ENCODE results near the gene ARL8B. TPM values are rescaled to one million over a fixed set of nuclear protein-coding genes. Genes with fewer than 3 reads are reported as not detected.

The ARL8B gene
- total and polyA plus RNA-seq, 9 of the 15 experiments (the other 6 are each of a cell fraction or from before 2014, with no cell fraction given): 28.5 to 99.4 (median 77.2) TPM

DNA sequence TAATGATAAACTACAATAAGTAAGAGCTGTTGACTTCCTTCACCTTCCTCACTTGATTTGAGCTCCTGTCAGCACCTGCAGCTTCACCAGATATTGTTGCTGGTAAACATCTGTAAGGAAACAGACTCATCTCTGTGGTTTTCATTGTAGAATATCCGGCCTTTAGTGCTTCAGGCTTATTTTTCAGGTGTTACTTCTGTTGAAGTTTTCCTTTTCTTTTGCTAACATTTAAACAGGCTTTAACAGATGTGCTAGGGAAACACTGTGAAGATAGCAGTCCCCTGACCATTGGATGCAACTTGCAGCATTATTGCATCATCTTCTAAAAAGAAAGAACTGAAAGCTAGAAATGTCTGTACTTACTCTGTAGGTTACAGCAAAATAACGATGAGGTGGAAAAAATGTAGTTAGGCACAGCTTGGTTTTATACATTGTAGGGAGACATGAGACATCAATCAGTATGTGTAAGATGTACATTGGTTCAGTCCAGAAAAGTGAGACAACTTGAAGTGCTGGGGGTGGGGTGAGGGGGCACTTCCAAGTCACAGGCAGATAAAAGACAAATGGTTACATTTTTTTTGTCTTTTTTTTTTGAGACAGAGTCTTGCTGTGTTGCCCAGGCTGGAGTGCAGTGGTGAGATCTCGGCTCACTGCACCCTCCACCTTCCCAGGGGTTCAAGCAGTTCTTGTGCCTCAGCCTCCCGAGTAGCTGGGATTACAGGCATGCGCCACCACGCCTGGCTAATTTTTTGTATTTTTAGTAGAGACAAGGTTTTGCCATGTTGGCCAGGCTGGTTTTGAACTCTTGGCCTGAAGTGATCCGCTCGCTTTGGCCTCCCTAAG lies 75.6 kb downstream of the ARL8B start (continued):
- TF ChIP-seq GTF3C2 (IDR thresholded peaks at IDR 0.05; ENCODE audit: borderline replicate concordance, extremely low read depth, insufficient read length): no peak
- TF ChIP-seq NFATC3 (IDR thresholded peaks at IDR 0.05): 0 out of 2 replicates have a peak, but pooled peaks have one; percentile 52
- TF ChIP-seq HDAC6 (IDR thresholded peaks at IDR 0.05; ENCODE audit: low read depth, low read length): no peak
- no peak for TF ChIP-seq GATA2 (CRISPR knock-in tag; IDR thresholded peaks at IDR 0.05)
- no peak for TF ChIP-seq NELFE (IDR thresholded peaks at IDR 0.05; ENCODE audit: insufficient read depth, insufficient read length)
- TF ChIP-seq ZNF561 (CRISPR knock-in tag; conservative IDR thresholded peaks at IDR 0.05): no peak
- peak in 1 of 2 experiments; percentile 57; a peak in 2 of 4 replicates for TF ChIP-seq FOXA3 (CRISPR knock-in tag; conservative IDR thresholded peaks at IDR 0.05 in 1 of 2, IDR thresholded peaks at IDR 0.05 in 1 of 2)
- TF ChIP-seq TBP (optimal IDR thresholded peaks at IDR 0.05; ENCODE audit: low read depth, low read length): no peak
- no peak for TF ChIP-seq RBM14 (IDR thresholded peaks at IDR 0.05; ENCODE audit: borderline replicate concordance, insufficient read depth, low read depth, low read length)
- TF ChIP-seq IRF2 (CRISPR knock-in tag; IDR thresholded peaks at IDR 0.05): no peak
- no peak for TF ChIP-seq ZNF431 (CRISPR knock-in tag; IDR thresholded peaks at IDR 0.05)
- peak; percentile 49; the same call in 1 of the 2 replicates for TF ChIP-seq ZNF197 (CRISPR knock-in tag; IDR thresholded peaks at IDR 0.05; ENCODE audit: low read depth)
- TF ChIP-seq, protein P1, sequence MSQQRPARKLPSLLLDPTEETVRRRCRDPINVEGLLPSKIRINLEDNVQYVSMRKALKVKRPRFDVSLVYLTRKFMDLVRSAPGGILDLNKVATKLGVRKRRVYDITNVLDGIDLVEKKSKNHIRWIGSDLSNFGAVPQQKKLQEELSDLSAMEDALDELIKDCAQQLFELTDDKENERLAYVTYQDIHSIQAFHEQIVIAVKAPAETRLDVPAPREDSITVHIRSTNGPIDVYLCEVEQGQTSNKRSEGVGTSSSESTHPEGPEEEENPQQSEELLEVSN (IDR thresholded peaks at IDR 0.05; ENCODE audit: borderline replicate concordance in 1 of 2, extremely low read depth in 1 of 2, insufficient read depth in 1 of 2, insufficient read length in 1 of 2, low read depth in 1 of 2, low read length in 1 of 2, poor library complexity in 1 of 2, severe bottlenecking in 1 of 2): no peak
- peak; percentile 94 for TF ChIP-seq PRDM10 (IDR thresholded peaks at IDR 0.05; ENCODE audit: partially characterized antibody)
- TF ChIP-seq CBFA2T2 (conservative IDR thresholded peaks at IDR 0.05): no peak
- 0 out of 2 replicates have a peak, but pooled peaks have one; percentile 9 for TF ChIP-seq MTF1 (CRISPR knock-in tag; IDR thresholded peaks at IDR 0.05; ENCODE audit: borderline replicate concordance)
- TF ChIP-seq CBX8 (IDR thresholded peaks at IDR 0.05; ENCODE audit: borderline replicate concordance, extremely low read depth, low read depth, low read length, poor library complexity, severe bottlenecking): no peak
- TF ChIP-seq TAF7 (tag; IDR thresholded peaks at IDR 0.05): 0 out of 2 replicates have a peak, but pooled peaks have one; percentile 6

All from K562 (cell line).